Endothelial cell of umbilical vein (primary cell): Measurements from ENCODE around the gene FBXO40.

ENCODE experiments used
- EZH2 ChIP-seq: IDR thresholded peaks from 2 replicates; pipeline ENCODE4 v1.6.1; 2012; ENCODE audit warnings: borderline replicate concordance, low read depth, mild to moderate bottlenecking, moderate library complexity, low read length, inconsistent platforms; ENCODE audit not compliant: severe bottlenecking
- FOS ChIP-seq: IDR thresholded peaks from 2 replicates; pipeline ENCODE4 v1.6.1; 2011; ENCODE audit warnings: mild to moderate bottlenecking, low read length, moderate library complexity, borderline replicate concordance; ENCODE audit not compliant: insufficient read depth
- GATA2 ChIP-seq: IDR thresholded peaks from 2 replicates; pipeline ENCODE4 v1.7.0; 2011; ENCODE audit warnings: low read depth, mild to moderate bottlenecking, moderate library complexity, mixed read lengths, low read length; ENCODE audit not compliant: insufficient read length, insufficient read depth
- MYC ChIP-seq: IDR thresholded peaks from one replicate; pipeline ENCODE4 v1.6.1; 2011; ENCODE audit warnings: mild to moderate bottlenecking, low read depth, low read length
- POLR2A ChIP-seq: IDR thresholded peaks from 2 replicates; pipeline ENCODE4 v1.6.1; 2012; ENCODE audit warnings: low read depth, mild to moderate bottlenecking, control low read depth, low read length
- POLR2AphosphoS5 ChIP-seq: IDR thresholded peaks from 2 replicates; pipeline ENCODE4 v1.6.1; 2012; ENCODE audit warnings: low read depth, mild to moderate bottlenecking, control low read depth, low read length, moderate library complexity; ENCODE audit not compliant: insufficient read depth
- TF ChIP-seq, protein P1 (sequence below), 2 donors: IDR thresholded peaks; 1 replicate in 1 of 2; 2 replicates in 1 of 2; pipeline ENCODE4 v1.5.1; 2011; ENCODE audit warnings: low read length in 2 of 2, mild to moderate bottlenecking in 2 of 2, moderate library complexity in 2 of 2, control low read depth in 1 of 2, inconsistent platforms in 1 of 2, low read depth in 1 of 2; ENCODE audit not compliant: insufficient read depth in 1 of 2; ENCODE audit errors: extremely low read depth in 1 of 2
- TF ChIP-seq, protein P2 (sequence below): IDR thresholded peaks from 2 replicates; pipeline ENCODE4 v1.6.1; 2011; ENCODE audit not compliant: insufficient read depth, insufficient read length

GRCh38 chr3:121557426-121557934, 35.7 kb upstream of the FBXO40 start:
- TF ChIP-seq, protein P1, sequence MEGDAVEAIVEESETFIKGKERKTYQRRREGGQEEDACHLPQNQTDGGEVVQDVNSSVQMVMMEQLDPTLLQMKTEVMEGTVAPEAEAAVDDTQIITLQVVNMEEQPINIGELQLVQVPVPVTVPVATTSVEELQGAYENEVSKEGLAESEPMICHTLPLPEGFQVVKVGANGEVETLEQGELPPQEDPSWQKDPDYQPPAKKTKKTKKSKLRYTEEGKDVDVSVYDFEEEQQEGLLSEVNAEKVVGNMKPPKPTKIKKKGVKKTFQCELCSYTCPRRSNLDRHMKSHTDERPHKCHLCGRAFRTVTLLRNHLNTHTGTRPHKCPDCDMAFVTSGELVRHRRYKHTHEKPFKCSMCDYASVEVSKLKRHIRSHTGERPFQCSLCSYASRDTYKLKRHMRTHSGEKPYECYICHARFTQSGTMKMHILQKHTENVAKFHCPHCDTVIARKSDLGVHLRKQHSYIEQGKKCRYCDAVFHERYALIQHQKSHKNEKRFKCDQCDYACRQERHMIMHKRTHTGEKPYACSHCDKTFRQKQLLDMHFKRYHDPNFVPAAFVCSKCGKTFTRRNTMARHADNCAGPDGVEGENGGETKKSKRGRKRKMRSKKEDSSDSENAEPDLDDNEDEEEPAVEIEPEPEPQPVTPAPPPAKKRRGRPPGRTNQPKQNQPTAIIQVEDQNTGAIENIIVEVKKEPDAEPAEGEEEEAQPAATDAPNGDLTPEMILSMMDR (IDR thresholded peaks at IDR 0.05; ENCODE audit: extremely low read depth in 1 of 2, insufficient read depth in 1 of 2, low read depth in 1 of 2, low read length in 2 of 2), result no peak
- TF ChIP-seq MYC (no peak), EZH2 (no peak), POLR2A (no peak), POLR2AphosphoS5 (no peak), FOS (no peak), GATA2 (no peak)
- TF ChIP-seq, protein P2, sequence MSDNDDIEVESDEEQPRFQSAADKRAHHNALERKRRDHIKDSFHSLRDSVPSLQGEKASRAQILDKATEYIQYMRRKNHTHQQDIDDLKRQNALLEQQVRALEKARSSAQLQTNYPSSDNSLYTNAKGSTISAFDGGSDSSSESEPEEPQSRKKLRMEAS, result no peak
